ENCODE data around the gene BTBD8.

Gene BTBD8

DNA sequence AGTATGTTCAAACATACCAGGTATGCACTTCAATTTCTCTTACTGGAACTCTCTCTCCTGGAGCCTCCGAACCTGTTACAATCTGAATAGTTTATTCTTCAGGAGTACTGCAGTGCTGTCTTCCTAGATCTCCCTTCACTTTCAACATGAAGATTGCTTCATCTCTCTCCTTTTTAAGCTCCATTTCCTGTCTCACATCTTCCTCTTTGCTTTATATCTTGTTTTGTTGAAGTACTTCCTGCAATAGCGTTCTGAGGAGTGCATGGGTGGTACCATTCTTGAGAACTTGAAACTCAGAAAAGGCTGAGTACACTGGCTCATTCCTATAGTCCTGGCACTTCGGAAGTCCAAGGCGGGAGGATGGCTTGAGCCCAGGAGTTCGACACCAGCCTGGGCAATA lies 121.8 kb downstream of the BTBD8 start:
- no peak for DNase-seq

DNA sequence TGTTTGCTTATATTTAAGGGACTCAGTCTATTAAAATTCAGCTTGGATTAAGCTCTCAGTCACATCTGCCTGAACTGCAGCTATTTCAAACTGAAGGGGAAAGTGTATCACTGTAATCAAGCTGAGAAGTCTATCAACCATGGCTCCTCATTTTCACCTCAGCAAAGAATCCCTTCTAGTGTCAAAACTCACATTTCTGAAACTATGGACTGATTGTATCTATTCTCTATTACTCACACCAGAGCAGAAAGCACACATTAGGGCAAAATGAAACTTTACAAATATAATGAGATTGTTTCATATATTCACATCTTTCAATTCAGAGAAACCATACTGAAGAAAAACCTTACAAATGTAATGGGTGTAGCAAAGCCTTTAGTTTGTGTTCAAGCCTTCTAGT lies 123.0 kb downstream of the BTBD8 start:
- no peak for DNase-seq

DNA sequence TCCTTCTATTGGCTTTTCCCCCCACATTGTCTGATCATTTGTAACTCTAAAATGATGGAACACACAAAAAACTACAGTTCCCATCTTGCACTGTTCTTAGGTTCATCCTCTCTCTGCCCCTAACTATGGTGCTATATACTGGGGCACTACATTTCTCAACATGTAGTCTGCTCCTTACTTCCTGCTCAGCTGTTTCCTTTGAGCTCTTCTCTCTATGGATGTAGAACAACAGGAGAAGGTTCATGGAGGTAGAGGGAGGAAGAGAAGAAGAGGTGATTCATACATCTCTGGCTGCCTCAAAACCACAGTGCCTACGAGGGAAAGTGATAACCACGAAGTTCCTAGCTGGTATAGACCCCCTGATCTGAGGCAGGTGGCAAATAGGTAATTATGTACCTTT lies 130.6 kb downstream of the BTBD8 start:
- DNase-seq, result no peak

DNA sequence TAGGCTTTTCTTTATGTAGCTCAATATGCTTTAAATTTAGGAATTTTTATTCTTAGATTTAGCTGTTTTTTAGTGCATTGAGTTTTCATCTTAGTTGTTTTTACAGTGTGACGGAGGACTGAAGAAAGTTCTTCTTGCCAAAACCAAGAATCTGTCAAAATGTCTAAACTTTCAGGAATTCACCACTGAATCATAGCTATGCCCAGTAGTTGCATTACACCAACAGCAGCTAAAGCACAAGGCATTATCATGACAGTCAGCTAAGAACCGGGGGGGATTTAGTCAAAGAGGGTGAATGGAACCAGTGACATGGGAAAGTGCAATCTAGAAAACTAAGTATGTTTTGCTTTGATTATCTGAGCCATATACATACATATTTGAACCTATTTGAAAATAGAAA lies 131.0 kb downstream of the BTBD8 start:
- no peak for DNase-seq

DNA sequence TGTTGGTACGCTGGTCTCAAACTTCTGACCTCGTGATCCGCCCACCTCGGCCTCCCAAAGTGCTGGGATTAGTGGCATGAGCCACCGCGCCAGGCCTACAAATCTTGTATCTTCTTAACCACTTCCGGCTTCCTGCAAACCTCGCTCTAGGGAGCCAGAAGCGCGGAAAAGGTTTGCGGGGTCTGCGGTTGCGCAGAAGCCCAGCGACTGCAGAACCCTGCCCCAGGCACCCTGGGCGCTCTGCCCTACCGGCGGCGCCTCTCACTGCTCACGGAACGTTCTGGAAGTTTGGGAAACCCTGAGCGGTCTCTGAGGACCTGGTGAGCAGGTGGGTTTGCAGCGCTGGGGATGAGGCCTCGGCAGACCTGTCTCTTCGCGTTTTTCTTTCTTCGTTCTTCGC lies 137.6 kb downstream of the BTBD8 start, which contains the start of gene C1orf146:
Gene C1orf146, plus strand, starts transcription at position 195 of the 400 bp plus-strand sequence. CDS start 13,506 bp downstream, outside the sequence.
- DNase-seq, result no peak

DNA sequence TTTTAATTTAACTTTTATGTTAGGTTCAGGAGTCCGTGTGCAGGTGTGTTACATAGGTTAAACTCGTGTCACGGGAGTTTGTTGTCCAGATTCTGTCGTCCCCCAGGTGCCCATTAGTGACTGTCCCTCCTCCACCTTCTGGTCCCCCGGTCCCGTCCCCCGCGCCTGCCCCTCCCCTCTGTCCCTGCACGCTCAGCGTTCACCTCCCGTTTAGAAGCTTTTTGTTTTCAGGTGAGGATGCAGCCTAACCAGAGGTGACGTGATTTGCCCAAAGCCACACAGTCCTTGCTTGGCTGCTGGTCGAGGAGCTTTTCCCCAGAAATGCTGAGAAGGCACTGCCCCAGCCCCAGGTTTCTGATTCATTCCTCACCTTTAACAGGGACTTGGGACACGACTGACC lies 138.4 kb downstream of the BTBD8 start:
- DNase-seq, result no peak

DNA sequence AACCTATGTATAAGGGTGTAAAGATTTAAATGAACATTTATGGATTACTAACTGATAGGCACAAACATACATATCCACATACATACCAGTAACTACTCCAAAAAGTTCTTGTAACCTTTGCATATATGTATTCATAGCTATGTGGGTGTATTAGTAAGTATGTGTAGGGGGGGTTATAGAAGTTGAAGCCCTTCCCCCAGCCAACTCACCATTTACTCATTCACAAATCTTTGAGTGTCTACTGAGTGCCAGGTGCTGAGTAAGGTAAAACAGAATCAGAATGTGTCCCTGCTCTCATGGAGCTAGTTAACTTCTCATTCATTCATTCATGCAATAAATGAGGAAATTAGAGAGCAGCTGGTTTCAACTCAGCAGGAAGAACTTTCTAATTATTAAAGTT lies 138.9 kb downstream of the BTBD8 start:
- no peak for DNase-seq

DNA sequence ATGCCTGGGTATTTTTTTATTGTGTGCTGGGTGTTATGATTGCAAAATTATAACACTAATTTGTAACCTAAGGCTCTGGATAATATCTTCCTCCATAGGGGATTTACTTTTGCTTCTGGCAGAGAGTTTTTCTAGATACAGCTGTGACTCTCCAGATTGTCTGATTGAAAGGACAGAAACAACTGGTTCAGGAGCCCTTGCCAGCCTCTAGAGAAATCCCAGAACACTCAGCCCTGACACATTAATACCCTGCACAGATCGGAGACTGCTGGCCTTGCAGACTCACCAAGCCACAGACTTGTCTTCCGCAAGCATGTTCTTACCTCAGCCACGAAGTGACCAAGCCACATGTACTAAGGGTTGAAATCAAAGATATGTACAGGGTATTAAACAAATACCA lies 148.3 kb downstream of the BTBD8 start:
- DNase-seq, result no peak

DNA sequence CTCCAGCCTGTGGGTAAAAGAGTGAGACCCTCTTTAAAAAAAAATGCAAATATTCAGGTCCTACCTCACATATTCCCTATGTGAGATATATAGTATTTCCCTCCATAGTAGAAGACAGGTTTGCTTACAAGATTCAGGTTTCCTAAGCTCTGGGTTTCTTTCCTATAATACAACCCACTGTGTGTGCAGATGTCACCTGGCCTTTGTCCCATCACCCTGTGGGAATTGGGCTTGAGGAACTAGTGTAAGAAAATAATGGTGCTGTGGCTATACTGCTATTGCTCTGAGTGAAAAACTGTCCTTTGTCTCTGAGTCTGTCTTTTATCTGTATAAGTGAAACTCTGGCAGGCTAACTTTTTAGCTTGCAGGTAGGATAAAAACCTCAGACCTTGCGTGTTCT lies 150.6 kb downstream of the BTBD8 start:
- DNase-seq, result no peak
